Dedifferentiated amniotic fluid mesenchymal stem cell (primary cell): Measurements from ENCODE around the gene RBBP8NL.

Experiments used
- DNase-seq: peaks from one replicate; pipeline ENCODE4 v3.0.0-alpha.2; 2016; ENCODE audit errors: extremely low spot score

The RBBP8NL gene, protein sequence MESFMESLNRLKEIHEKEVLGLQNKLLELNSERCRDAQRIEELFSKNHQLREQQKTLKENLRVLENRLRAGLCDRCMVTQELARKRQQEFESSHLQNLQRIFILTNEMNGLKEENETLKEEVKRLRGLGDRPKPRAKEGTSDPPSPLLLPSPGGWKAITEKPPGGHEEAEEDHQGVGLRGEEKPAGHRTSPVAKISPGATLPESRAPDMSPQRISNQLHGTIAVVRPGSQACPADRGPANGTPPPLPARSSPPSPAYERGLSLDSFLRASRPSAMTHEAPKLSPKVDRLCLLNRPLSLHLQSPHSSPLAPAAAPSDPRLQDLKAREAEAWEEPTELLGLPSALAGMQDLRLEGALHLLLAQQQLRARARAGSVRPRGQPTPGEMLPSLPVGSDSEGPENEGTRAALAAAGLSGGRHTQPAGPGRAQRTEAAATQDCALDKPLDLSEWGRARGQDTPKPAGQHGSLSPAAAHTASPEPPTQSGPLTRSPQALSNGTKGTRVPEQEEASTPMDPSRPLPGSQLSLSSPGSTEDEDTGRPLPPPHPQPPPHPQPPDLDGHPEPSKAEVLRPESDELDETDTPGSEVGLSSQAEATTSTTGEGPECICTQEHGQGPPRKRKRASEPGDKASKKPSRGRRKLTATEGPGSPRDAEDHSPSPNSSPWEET

DNA sequence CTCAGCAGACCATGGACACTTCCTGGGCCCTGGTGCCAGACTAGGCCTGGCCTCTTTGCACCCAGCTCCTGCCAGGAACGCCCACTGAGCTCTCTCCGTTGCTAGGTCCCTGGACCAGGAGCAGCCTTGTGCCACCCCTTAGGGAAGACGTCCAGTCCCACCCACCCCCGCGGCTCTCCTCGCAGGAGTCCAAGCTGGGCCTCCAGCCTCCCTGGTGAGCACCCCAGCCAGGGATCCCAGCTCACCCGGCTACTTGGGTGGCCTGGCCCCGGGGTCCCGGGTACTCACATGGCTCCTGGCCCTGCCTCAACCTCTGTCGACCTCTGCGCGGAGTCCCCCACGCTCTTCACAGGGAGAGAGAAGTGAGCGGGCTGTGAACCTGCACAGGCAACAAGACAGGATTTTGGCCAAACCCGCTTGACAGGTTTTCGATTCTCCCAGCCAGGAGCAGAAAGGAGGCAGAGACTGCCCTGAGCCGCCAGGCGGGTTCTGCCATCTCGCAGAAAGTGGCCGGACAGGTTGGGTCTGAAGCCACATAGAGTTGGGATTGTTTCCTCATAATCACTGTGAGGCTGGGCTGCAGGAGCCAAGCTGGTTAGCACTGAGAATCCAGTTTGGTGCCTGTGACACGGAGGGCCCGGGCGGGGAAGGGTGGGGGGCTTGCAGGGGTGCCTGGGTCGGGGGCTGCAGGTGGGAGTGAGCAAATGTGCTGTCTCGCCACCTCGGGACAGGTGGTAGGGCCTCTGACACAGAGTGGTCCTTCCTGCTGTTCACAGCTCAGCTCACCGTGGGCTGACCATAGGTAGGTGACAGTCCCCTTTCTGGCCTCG, at the start of gene RBBP8NL:
Gene RBBP8NL, minus strand, starts transcription at position 368 of the 830 bp plus-strand sequence. CDS start 7,892 bp downstream, outside the sequence.
- DNase-seq = no peak

DNA sequence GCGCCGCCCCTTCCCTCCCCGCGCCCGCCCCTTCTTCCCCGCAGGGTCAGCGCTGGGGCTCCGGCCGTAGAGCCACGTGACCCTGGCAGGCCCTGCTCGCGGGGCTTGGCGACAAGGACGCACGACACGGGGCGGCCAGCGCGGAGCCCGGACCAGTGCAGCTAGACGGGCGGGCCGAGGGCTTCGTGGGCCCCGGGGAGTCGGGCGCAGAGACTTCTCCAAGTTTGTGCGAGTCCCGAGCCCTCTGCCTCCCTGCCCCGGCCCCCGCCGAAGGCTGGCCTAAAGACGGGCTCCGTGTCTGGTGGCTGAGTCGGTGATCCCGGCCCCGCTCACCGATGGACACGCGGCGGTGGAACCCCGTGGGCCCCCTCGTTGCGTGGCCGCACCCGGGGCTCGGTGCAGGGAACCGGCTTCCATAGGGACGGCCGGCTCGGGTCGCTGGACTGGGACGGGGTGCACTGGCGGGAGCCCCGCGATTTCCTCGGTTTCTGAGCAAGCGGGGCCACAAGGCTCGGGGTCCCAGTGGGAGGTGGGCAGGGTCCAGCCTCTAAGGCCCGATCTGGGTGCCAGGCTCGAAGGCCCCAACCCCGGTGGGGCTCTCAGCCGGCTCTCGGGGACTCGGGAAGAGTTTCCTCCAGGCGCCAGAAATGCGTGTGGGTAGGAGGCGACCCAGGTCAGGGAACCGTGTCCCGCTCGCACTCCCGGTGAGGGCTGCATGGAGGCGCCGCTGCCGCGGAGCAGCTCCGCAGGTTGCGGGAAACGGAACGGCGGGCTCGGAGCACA, 48.9 kb upstream of the RBBP8NL start:
- DNase-seq = no peak

DNA sequence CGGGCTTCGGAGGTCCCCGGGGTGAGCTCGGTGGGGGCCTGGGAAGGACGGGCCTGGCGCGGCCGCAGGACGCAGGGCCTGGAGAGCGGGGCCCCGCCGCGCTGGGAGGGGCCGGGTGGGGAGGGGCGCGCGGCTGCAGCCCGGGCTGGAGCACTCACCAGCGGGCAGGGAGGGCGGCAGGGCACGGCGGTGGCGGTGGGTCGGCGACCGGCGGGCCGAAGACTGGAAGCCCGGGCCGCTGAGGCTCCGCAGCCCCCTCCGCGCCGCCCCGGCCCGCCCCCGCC, 48.4 kb upstream of the RBBP8NL start, which contains the start of gene GATA5:
Gene GATA5, minus strand, starts transcription at position 224 of the 284 bp plus-strand sequence. CDS start 474 bp downstream, outside the sequence.
- DNase-seq = no peak

DNA sequence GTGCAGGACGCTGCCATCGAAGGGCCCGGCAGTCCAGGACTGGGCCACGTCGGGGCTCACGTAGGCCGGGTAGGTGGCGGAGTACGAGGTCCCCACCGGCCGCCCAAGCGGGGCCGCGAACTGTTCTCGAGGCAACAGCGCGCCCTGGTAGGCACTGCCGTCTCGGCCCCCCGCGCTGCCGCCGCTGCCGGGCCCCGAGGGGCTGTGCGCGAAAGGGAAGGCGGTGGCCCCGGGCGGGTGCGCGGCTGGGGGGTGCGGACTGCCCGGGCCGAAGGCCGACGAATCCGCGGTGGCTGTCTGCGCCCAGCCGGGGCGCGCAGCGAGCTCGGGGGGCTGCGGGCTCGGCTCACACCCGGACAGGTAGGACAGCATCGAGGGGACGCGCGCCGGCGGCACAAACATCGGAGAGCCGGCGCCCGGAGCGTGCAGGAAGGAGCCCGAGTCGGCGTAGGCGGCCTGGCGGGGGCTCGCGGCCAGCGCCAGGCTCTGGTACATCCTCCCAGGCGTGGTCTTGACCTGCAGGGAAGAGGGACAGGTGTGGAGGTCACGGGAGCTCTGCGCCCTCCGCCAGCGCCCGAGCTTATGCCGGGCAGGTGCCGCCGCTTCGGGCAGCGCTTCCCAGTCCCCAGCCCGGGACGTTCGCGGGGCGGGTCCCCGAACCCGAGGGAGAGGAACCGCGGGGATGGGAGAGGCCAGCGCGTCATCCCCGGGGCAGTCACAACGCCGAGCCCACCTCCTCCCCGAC, 47.9 kb upstream of the RBBP8NL start:
- no peak for DNase-seq

DNA sequence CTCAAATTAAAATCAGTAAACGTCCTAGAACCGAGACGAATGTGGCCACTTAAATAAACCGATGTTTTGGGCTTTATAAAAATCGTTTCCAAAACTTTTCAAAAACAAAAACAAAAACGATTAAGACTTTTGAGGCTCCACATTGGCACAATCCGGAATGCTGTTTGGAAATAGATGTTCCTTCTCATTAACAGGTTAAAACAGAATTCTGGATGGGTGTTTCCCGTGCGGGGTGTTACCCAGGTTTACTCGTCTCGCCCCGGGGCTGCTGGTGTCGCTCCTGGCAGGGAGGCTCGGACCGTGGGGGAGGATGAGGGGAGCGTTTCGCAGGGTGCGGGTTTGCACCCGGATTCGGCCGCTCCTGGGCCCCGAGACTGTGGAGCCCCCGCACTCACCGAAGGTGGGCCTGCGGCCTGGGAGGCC, 47.3 kb upstream of the RBBP8NL start:
- no peak for DNase-seq

DNA sequence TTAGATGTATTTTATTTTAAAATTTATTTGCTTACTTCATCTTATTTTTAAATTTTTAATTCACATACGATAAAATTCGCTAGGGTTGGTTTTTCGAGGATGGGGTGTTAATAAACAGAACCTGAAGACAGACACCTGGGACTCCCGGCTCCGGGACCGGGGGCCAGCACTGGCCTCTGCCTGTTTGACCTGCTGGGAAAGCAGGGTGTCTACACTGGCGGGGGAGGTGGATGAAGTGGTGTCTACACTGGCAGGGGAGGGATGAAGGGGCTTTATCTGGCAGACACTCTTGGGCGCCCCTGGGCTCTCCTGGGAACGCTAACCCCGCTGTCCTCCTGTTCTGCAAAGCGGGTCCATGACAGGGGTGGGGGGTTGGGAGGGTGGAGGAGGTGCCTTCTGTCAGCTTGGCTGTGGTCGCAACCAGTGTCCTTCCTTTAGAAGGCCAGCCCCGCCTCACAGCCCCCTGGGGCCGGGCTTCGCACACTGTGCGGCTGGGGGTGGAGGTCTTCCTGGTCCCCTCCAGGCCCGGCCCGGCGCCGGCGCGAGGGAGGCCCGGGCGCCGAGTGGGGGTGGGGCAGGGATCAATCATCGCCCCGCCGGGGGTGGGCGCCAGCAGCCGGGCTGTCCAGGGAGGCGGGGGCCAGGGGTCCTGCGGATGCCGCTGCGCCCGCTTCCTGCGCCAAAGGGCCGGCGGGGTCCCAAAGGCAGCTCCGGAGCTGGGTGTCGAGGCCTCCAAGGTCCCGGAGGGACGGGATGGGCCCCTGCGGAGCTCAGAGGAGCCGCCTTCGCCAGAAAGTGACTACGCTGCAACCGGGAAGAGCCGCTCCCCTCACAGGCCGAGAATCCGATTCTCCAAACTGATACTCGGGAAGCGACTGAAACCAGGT, 46.6 kb upstream of the RBBP8NL start:
- DNase-seq = no peak

DNA sequence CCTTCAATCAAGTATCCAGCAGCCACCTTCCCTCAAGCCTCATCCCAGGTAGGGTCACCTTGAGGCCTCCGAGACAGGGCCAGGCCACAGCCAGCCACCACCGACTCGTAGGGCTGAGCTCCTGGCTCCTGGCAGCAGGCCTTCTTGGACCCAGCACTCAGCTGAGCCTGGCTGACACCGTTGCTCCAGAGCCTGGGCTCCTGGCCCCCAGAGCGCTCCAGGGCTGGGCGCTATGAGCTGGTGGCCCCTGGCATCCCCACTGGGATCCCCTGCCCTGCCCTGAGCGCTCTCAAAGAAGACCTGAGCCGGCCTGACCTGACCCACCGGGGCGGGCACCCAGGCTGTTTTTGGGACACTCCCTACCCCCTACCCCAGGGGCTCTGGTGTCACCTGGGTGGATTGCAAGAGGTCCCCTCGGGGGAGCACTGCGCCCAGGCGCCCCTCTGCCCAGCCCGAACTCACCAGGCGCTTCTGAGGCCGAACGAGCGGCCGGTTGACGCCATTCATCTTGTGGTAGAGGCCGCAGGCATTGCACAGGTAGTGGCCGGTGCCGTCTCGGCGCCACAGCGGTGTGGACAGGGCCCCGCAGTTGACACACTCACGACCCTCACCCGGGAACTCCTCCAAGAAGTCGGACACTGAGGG, 45.7 kb upstream of the RBBP8NL start:
- DNase-seq = no peak

DNA sequence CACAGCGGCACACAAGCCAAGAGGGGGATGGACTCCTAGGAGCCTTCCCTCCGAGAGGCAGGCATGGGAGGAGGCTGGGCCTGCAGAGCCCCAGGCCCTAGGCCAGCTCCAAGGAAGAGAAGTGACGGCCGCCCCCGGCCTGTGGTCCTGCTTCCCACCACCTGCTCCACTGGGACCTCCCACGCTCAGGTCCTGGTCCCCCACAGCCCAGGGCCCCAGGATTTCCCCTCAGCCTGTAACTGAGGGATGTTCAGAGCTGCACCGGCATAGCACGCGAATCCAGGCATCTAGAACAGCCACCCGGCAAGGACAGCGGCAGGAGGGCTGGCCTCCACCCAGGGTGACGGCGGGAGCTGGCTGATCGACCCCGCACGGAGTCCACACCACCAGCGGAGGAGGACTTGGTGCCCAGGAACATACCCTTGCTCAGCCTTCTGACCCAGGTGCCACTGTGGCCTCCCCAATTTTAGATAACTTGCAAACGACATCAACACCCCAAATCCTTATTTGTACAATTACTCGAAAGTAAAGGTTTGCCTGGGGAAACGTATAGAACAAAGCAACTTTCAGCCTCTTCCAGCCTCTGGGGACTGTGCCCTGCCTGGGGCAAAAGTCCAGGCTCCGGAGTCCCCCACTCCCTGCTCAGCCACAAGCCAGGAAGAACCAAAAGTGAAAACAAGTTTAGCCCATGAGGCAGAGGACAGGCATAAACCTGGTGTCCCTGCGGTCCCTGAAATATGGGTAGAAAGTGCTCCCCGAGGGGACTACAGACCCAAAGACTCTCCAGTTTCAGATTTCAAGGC, 45.0 kb upstream of the RBBP8NL start:
- DNase-seq = no peak

DNA sequence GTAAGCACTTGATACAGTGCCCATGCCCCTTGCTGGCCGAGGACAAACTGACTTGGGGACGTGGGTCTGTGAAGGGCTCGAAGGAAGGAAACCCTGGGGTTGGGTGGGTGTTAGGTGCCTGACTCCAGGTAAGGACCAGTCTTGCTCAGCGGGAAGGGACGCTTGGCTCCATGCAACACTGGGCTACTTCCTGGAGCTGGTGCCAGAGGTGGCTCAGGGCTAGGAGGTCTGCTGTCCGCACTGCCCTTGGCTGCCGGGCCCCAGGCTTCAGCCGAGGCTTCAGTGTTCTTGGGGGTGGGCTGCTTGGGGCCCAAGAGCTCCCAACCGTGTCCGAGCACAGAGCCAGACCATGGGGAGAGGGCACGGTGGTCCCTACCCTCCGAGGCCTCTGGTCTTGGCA, 43.1 kb upstream of the RBBP8NL start:
- no peak for DNase-seq

DNA sequence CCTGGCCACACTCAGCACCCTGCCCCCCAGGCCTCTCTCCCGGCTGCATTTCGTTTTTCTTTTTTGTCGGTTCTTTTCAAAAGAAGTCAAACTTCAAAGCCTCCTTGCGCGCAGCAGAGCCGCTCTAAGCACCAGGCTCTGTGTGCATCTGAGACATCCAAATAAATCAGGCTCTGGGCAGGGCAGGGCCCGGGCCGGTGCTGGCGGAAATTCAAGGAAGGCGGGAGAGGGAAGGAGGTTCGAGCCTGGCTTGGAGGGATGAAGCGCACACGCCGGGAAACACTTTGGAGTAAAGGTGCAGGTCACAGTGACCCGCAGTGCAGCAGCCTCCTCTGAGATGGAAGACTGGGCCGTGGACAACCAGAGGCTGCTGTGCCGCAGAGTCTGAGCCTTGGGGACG, 42.7 kb upstream of the RBBP8NL start:
- no peak for DNase-seq

DNA sequence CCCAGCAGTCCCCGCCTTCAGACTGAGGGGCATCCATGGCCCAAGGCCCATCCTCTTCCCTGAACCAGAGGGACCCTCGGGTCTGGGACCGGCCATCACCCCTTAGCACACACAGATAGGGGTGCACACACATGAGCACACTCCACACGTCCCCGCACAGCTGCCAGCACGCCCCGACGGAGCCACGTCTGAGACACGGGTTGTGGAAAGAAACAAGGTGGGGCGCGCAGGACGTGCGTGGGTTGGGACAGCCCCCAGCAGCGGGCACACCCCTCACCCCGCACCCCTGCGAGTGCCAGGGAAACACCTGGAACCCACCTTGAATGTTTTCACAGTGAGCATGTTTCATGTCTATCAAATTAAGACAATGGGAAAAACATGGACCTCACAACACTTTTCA, 42.0 kb upstream of the RBBP8NL start:
- DNase-seq = no peak

DNA sequence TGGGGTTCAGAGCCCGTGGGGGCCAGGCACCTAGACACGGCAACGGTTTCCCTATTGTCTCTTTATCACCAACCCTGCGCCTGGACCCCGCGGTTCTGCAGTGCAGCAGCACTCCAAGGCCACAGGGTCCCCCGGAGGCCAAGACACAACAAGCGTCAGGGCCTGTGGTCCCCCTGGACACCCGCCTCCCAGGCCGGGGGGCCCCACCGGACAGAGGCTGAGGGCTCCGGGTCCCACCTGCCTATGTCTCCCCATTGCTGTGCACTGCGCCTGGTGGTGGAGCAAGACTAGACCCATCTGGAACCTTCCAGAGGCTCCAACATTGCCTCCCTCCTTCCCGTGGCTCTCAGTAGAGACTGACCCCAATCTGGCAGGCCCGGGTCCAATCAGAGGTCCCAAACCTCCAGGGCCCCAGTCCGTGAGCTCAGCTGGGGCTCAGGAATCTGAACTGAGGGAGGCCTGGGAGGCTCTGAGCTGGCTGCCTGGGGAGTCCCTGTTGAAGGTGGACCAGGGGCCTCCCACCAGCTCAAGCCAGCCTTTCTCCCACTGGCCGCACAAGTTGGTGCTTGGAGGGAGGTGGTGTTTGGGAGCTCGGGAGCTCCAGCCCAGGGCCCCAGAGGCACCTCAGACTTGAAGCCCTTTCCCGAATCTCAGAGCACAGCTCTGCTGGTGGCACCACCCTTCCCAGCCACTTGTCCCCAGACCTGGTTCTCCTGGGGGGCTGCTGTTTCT, 39.6 kb upstream of the RBBP8NL start:
- DNase-seq = no peak

DNA sequence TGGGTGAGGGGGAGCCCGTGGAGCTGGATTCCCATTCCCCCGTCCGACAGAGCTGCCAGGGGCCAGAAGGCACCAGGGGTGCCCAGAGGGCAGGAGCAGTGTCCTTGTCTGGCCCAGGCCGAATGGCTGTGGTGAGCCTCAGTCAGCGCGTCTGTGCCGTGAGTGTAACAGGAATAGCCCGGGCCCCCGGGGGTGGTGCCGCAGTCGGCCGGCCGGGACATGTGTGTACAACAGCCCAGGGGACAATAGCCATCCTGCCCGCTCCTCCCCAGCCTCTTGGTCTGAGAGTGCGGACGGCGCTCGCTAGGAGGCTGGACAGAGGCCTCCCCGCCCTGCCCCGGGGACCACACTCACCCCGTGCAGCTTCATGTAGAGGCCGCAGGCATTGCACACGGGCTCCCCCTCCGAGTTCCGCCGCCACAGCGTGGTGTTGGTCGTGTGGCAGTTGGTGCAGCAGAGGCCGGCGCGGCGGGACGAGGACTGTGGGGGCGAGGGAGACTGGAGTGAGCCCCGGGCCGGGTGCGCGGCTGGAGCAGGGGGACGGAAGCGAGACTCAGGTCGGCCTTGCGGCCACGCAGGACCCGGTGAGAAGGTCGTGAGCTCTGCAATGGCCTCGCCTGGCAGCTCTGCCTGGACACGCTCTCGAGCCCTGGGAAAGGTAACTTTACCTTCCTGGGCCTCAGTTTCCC, 38.9 kb upstream of the RBBP8NL start:
- no peak for DNase-seq

DNA sequence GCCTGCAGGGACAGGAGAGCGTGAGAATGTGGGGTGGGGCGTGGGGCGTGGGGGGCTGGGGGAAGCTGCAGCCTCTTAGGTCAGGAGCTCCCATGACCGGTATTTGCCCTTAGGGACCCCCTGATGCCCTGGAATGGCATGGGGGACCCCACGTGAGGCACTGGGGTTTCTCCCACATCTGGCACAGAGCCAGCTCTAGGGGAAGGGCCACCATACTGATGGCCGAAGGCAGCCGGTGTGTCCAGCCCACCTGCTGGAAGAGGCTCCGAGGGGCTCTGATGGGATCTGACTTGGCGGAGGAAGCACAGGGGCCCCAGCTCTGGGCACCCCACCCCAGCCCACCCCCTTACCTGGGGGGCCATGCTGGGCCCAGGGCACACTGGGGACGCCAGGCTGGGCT, 37.7 kb upstream of the RBBP8NL start:
- DNase-seq = no peak

DNA sequence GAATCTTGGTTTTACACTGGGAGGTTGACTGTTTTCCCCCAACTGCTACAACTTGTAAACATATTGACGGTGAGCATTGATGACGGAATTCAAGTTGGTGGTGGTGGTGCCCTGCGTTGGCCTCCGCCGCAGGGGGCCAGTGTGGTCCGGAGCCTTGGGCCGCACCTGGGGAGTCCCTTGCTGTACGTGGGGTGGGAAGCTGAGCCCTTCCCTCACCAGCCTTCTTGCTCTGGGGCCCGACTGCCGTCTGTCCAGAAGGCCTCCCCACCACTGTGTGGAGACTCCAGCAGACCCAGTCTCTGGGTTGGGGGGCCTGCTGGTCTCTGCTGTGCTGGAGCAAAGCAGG, 37.1 kb upstream of the RBBP8NL start:
- DNase-seq = no peak

DNA sequence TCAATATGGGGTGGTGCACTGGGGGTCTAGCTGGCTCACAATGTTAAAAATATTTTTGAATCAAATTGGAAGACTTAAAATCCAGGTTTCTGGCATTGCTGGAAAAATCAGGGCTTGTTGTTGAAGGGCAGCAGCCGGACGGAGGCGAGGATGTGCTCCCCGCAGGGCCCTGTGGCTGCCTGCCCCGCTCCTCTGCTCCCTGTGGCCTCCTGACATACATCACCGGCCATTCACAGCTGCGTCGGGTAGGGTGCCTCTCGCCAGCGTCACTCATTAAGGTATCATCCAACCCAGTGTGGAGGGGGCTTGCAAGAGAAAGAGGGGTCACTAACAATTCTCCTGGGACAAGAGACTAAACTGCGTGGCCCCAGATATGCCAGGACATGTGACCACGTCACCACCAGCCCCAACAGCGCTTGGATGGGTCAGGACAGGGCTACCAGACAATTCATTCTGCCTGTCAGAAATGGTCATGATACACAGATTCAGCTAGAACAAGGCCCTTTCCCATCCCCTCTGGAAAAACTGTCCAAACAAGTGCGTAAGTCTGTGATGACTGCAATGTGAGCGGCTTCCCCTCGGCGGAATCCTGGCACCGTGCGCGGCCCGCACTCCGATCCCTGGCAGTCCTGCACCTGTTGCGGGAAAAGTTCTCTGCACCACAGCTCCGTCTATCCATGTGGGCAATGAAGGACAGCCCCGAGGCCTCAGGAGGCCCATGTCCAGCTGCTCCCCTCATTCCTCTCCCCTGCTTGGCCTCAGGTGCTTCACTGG, 36.5 kb upstream of the RBBP8NL start:
- DNase-seq = no peak
